HepG2 (cell line): ENCODE data around the gene SPTSSA. TPM values are rescaled to one million over a fixed set of nuclear protein-coding genes. Genes with fewer than 3 reads are reported as not detected.

ENCODE experiments used
- ARNT ChIP-seq: fragments of 450-650 bp; IDR thresholded peaks from 2 replicates; pipeline ENCODE4 v1.6.1; 2017
- GATAD1 ChIP-seq: IDR thresholded peaks from 2 replicates; pipeline ENCODE4 v1.6.1; 2016; ENCODE audit warnings: missing genetic modification reagents, missing compliant biosample characterization
- GPN1 ChIP-seq: sonication (generic); formaldehyde crosslinking; IDR thresholded peaks from 2 replicates; pipeline ENCODE4 v1.5.1; 2020; ENCODE audit warnings: missing genetic modification reagents, borderline replicate concordance
- KMT2A ChIP-seq: sonication (generic); formaldehyde crosslinking; IDR thresholded peaks from 2 replicates; pipeline ENCODE4 v1.4.0; 2020; ENCODE audit warnings: missing genetic modification reagents
- NKX3-1 ChIP-seq: sonication (generic); formaldehyde crosslinking; IDR thresholded peaks from 2 replicates; pipeline ENCODE4 v1.5.0; 2020; ENCODE audit warnings: missing genetic modification reagents
- NR2F1 ChIP-seq, 2 experiments: fragments of 450-650 bp in 1 of 2; formaldehyde crosslinking in 1 of 2; IDR thresholded peaks; 2 replicates each; pipeline versions ENCODE4 v1.5.0 to v1.6.1; 2016 to 2020; ENCODE audit warnings: mild to moderate bottlenecking in 1 of 2, missing compliant biosample characterization in 1 of 2, missing genetic modification reagents in 1 of 2, moderate library complexity in 1 of 2
- PATZ1 ChIP-seq: sonication (generic); formaldehyde crosslinking; IDR thresholded peaks from 2 replicates; pipeline ENCODE4 v1.4.0; 2020; ENCODE audit warnings: missing genetic modification reagents
- PHF5A ChIP-seq: IDR thresholded peaks from one replicate; pipeline ENCODE4 v1.6.1; 2018; ENCODE audit warnings: low read depth, missing genetic modification reagents; ENCODE audit not compliant: unreplicated experiment
- PRDM4 ChIP-seq: sonication (generic); formaldehyde crosslinking; IDR thresholded peaks from 2 replicates; pipeline ENCODE4 v1.9.0; 2021; ENCODE audit warnings: missing genetic modification reagents, borderline replicate concordance
- RAD51 ChIP-seq: fragments of 450-650 bp; IDR thresholded peaks from 2 replicates; pipeline ENCODE4 v1.6.1; 2016; ENCODE audit warnings: borderline replicate concordance
- SCMH1 ChIP-seq: sonication (generic); formaldehyde crosslinking; IDR thresholded peaks from 2 replicates; pipeline ENCODE4 v1.9.0; 2021; ENCODE audit warnings: missing genetic modification reagents, mild to moderate bottlenecking, borderline replicate concordance
- SIX1 ChIP-seq: sonication (generic); formaldehyde crosslinking; IDR thresholded peaks from 2 replicates; pipeline ENCODE4 v1.4.0; 2020; ENCODE audit warnings: missing genetic modification reagents, borderline replicate concordance
- SYNCRIP ChIP-seq: fragments of 200-400 bp; formaldehyde crosslinking; IDR thresholded peaks from 2 replicates; pipeline ENCODE4 v1.6.1; 2018; ENCODE audit warnings: mild to moderate bottlenecking, low read depth, low read length; ENCODE audit not compliant: insufficient read depth
- ZFP36L1 ChIP-seq: sonication (generic); formaldehyde crosslinking; IDR thresholded peaks from 2 replicates; pipeline ENCODE4 v1.8.0; 2022; ENCODE audit warnings: mild to moderate bottlenecking, missing genetic modification reagents, moderate library complexity
- ZFP37 ChIP-seq: sonication (generic); formaldehyde crosslinking; IDR thresholded peaks from 2 replicates; pipeline ENCODE4 v1.4.0; 2020; ENCODE audit warnings: missing genetic modification reagents, borderline replicate concordance
- ZFP41 ChIP-seq: sonication (generic); formaldehyde crosslinking; IDR thresholded peaks from 2 replicates; pipeline ENCODE4 v1.4.0; 2020; ENCODE audit warnings: mild to moderate bottlenecking, missing genetic modification reagents, borderline replicate concordance
- ZFP62 ChIP-seq: sonication (generic); formaldehyde crosslinking; IDR thresholded peaks from 2 replicates; pipeline ENCODE4 v1.4.0; 2020; ENCODE audit warnings: missing genetic modification reagents
- ZNF335 ChIP-seq: sonication (generic); formaldehyde crosslinking; IDR thresholded peaks from 2 replicates; pipeline ENCODE4 v1.4.0; 2020; ENCODE audit warnings: missing genetic modification reagents
- ZNF501 ChIP-seq: sonication (generic); formaldehyde crosslinking; IDR thresholded peaks from 2 replicates; pipeline ENCODE4 v1.5.1; 2020; ENCODE audit warnings: mild to moderate bottlenecking, moderate library complexity, missing genetic modification reagents
- ZNF605 ChIP-seq: sonication (generic); formaldehyde crosslinking; IDR thresholded peaks from 2 replicates; pipeline ENCODE4 v1.8.0; 2022; ENCODE audit warnings: mild to moderate bottlenecking, missing genetic modification reagents
- ZNF761 ChIP-seq: sonication (generic); formaldehyde crosslinking; conservative IDR thresholded peaks from 2 replicates; pipeline ENCODE4 v1.4.0; 2020; ENCODE audit warnings: mild to moderate bottlenecking, missing genetic modification reagents
- ZNF772 ChIP-seq: sonication (generic); formaldehyde crosslinking; IDR thresholded peaks from 2 replicates; pipeline ENCODE4 v1.5.0; 2020; ENCODE audit warnings: mild to moderate bottlenecking, missing genetic modification reagents
- ZNF891 ChIP-seq: sonication (generic); formaldehyde crosslinking; IDR thresholded peaks from 2 replicates; pipeline ENCODE4 v1.5.0; 2020; ENCODE audit warnings: mild to moderate bottlenecking, missing genetic modification reagents
- polyA plus RNA-seq, 8 experiments: library from polyadenylated mRNA; depleted of rRNA in 3 of 8; stranded (reverse) in 7 of 8; unstranded in 1 of 8; fragments of >200 nt; fragmentation: Illumina TruSeq in 4 of 8; extraction: Trizol in 4 of 8; gene quantifications; 2 replicates each; pipeline versions ENCODE4 v1.2.1 to v1.2.3, GENCODE V29; 2011 to 2016; ENCODE audit warnings: low read depth in 4 of 8, missing spikeins in 1 of 8, mixed read lengths in 1 of 8; ENCODE audit not compliant: insufficient read depth in 1 of 8
- total RNA-seq, 5 experiments: library from RNA; depleted of rRNA; stranded (reverse); fragments of >200 nt; fragmentation: Illumina TruSeq; extraction: Trizol; gene quantifications; 2 replicates each; pipeline ENCODE4 v1.2.3, GENCODE V29; 2016; ENCODE audit warnings: low read depth in 1 of 5

SPTSSA gene
- total and polyA plus RNA-seq, 2 of the 13 experiments (the other 11 are each of a cell fraction or from before 2014, with no cell fraction given), result 19.1 to 86.1 TPM

GRCh38 chr14:34461334-34462131 is 507 bp downstream of the SPTSSA start (continued):
- TF ChIP-seq PRDM4 (CRISPR knock-in tag), result no peak
- TF ChIP-seq PHF5A (CRISPR knock-in tag), result no peak
- no peak for TF ChIP-seq ZFP62
- TF ChIP-seq ZNF891 (CRISPR knock-in tag), result no peak
- TF ChIP-seq ZNF772 (CRISPR knock-in tag), result peak; percentile 62; the same call in 1 of the 2 replicates
- peak; percentile 71 for TF ChIP-seq PATZ1
- no peak for TF ChIP-seq GPN1
- TF ChIP-seq ZFP41, result no peak
- no peak for TF ChIP-seq ZNF761 (CRISPR knock-in tag)
- peak; percentile 9; the same call in 1 of the 2 replicates for TF ChIP-seq GATAD1 (CRISPR knock-in tag)
- TF ChIP-seq ZFP37, result no peak
- no peak for TF ChIP-seq SYNCRIP
- TF ChIP-seq NR2F1 (CRISPR knock-in tag; IDR thresholded peaks at IDR 0.05), result peak; percentile 58 to 69
- TF ChIP-seq ZNF605 (CRISPR knock-in tag), result no peak
- TF ChIP-seq ZFP36L1 (CRISPR knock-in tag), result 0 out of 2 replicates have a peak, but pooled peaks have one; percentile 23
- TF ChIP-seq ZNF335, result peak; percentile 87
- TF ChIP-seq NKX3-1, result peak; percentile 14; the same call in 1 of the 2 replicates
- peak; percentile 90; the same call in 1 of the 2 replicates for TF ChIP-seq SIX1 (CRISPR knock-in tag)
- no peak for TF ChIP-seq ZNF501 (CRISPR knock-in tag)
- no peak for TF ChIP-seq RAD51
- TF ChIP-seq KMT2A, result peak; percentile 93
- no peak for TF ChIP-seq ARNT
- no peak for TF ChIP-seq SCMH1 (CRISPR knock-in tag)
